Nephron (organoid): ENCODE data around the gene SRBD1.

Experiments used
- H3K27ac Mint-ChIP-seq, 3 experiments: 2 replicates each; pipeline ENCODE4 v1.8.0; 2020; ENCODE audit warnings: mixed read lengths in 3 of 3, mild to moderate bottlenecking in 2 of 3, moderate library complexity in 1 of 3
- H3K27me3 Mint-ChIP-seq: 2 replicates; pipeline ENCODE4 v1.8.0; 2021; ENCODE audit warnings: low read depth, mild to moderate bottlenecking, moderate library complexity, mixed read lengths
- H3K36me3 Mint-ChIP-seq: 2 replicates; pipeline ENCODE4 v1.8.0; 2020; ENCODE audit warnings: low read depth, mixed read lengths
- H3K4me1 Mint-ChIP-seq: 2 replicates; pipeline ENCODE4 v1.8.0; 2020; ENCODE audit warnings: mixed read lengths
- H3K4me3 Mint-ChIP-seq, 3 experiments: 2 replicates each; pipeline ENCODE4 v1.8.0; 2020; ENCODE audit warnings: mild to moderate bottlenecking in 3 of 3, mixed read lengths in 3 of 3, moderate library complexity in 2 of 3
- H3K9me3 Mint-ChIP-seq: 2 replicates; pipeline ENCODE4 v1.8.0; 2020; ENCODE audit warnings: mixed read lengths
- CTCF ChIP-seq, 3 experiments: fragments of 200-600 bp; sonication (generic); IDR thresholded peaks; one replicate each; pipeline ENCODE4 v1.5.0; 2021; ENCODE audit warnings: antibody characterized with exemption in 3 of 3; ENCODE audit not compliant: unreplicated experiment in 3 of 3

The SRBD1 gene

GRCh38 chr2:45647986-45648520 lies 37.0 kb upstream of the SRBD1 start:
- TF ChIP-seq CTCF (IDR thresholded peaks at IDR 0.05; ENCODE audit: unreplicated experiment in 3 of 3): no peak
- Mint-ChIP-seq H3K4me1 (peaks cover 39% of the 10 kb centered on the region), H3K27me3 (peaks cover 54% of the 10 kb centered on the region), H3K9me3 (no peaks in the 10 kb centered on the region), H3K4me3 (peak overlapping the region; percentile 57 to 79 (median 77)), H3K27ac (peak overlapping the region in 2 of 3 experiments; percentile 26 to 53), H3K36me3 (no peaks in the 10 kb centered on the region)

GRCh38 chr2:45647356-45647755 lies 36.3 kb upstream of the SRBD1 start:
- Mint-ChIP-seq H3K27ac (peak overlapping the region; percentile 27 to 55 (median 47)), H3K36me3 (no peaks in the 10 kb centered on the region), H3K4me3 (peak overlapping the region in 2 of 3 experiments; percentile 18 to 38), H3K27me3 (peaks cover 52% of the 10 kb centered on the region), H3K9me3 (no peaks in the 10 kb centered on the region), H3K4me1 (peaks cover 32% of the 10 kb centered on the region)
- no peak for TF ChIP-seq CTCF (IDR thresholded peaks at IDR 0.05; ENCODE audit: unreplicated experiment in 3 of 3)

- H3K4me1 Mint-ChIP-seq: peaks cover 30% of the 10 kb centered on the region
- no peaks in the 10 kb centered on the region for H3K9me3 Mint-ChIP-seq
- no peaks in the 10 kb centered on the region for H3K36me3 Mint-ChIP-seq
- TF ChIP-seq CTCF (IDR thresholded peaks at IDR 0.05; ENCODE audit: unreplicated experiment in 3 of 3): no peak
- H3K27ac Mint-ChIP-seq: no peak overlapping the region
- peaks cover 55% of the 10 kb centered on the region for H3K27me3 Mint-ChIP-seq
- H3K4me3 Mint-ChIP-seq: no peak overlapping the region
Measured at GRCh38 chr2:45646289-45646688, 35.2 kb upstream of the SRBD1 start.

- H3K27me3 Mint-ChIP-seq: peaks cover 73% of the 10 kb centered on the region
- peak overlapping the region; percentile 70 to 79 (median 72) for H3K4me3 Mint-ChIP-seq
- H3K9me3 Mint-ChIP-seq: no peaks in the 10 kb centered on the region
- H3K27ac Mint-ChIP-seq: peak overlapping the region in 1 of 3 experiments; percentile 52
- peaks cover 23% of the 10 kb centered on the region for H3K4me1 Mint-ChIP-seq
- peak; percentile 94 to 97 (median 97) for TF ChIP-seq CTCF (IDR thresholded peaks at IDR 0.05; ENCODE audit: unreplicated experiment in 3 of 3)
- no peaks in the 10 kb centered on the region for H3K36me3 Mint-ChIP-seq
Measured at GRCh38 chr2:45643543-45644542, 32.8 kb upstream of the SRBD1 start.

GRCh38 chr2:45643095-45643494 lies 32.0 kb upstream of the SRBD1 start:
- Mint-ChIP-seq H3K4me1 (peaks cover 15% of the 10 kb centered on the region), H3K36me3 (no peaks in the 10 kb centered on the region), H3K4me3 (peak overlapping the region; percentile 70 to 79 (median 72)), H3K9me3 (no peaks in the 10 kb centered on the region), H3K27me3 (peaks cover 73% of the 10 kb centered on the region), H3K27ac (no peak overlapping the region)
- TF ChIP-seq CTCF (IDR thresholded peaks at IDR 0.05; ENCODE audit: unreplicated experiment in 3 of 3): no peak
